Muscle of back (tissue), 11 donors: ENCODE measurements around the gene RPS25. TPM values are rescaled to one million over a fixed set of nuclear protein-coding genes. Genes with fewer than 3 reads are reported as not detected.
"Not testable (repeated sequence)": the region's sequence is repeated elsewhere in the genome, so short reads cannot be mapped to it uniquely, and the experiment has no call there.

ENCODE experiments used
- DNase-seq, 3 donors: peaks; one replicate each; pipeline versions ENCODE4 v3.0.0 to v3.0.0-alpha.2; 2013
- polyA plus RNA-seq, 10 donors: library from polyadenylated mRNA; unstranded; fragments of 120-200 nt; gene quantifications; one replicate each; pipeline ENCODE4 v1.2.1, GENCODE V29; 2013; ENCODE audit not compliant: insufficient read length in 10 of 10

RPS25 gene
- polyA plus RNA-seq, 10 donors = 1,511 to 2,041 (median 1,652) TPM

- no peak for DNase-seq
Measured at GRCh38 chr11:119024430-119025098, 6.4 kb upstream of the RPS25 start.

- no peak for DNase-seq
Measured at GRCh38 chr11:119023741-119024140, 5.6 kb upstream of the RPS25 start.

GRCh38 chr11:119021631-119022030, 3.5 kb upstream of the RPS25 start:
- no peak for DNase-seq

GRCh38 chr11:119019996-119020395, 1.9 kb upstream of the RPS25 start:
- DNase-seq = no peak

- DNase-seq = not testable (repeated sequence)
Measured at GRCh38 chr11:119017377-119017776, 766 bp downstream of the RPS25 start.

GRCh38 chr11:119016216-119017009, 1.7 kb downstream of the RPS25 start:
- no peak for DNase-seq

- no peak for DNase-seq
Measured at GRCh38 chr11:119015054-119015611, 3.0 kb downstream of the RPS25 start.

- no peak for DNase-seq
Measured at GRCh38 chr11:119014209-119014924, 3.8 kb downstream of the RPS25 start.

GRCh38 chr11:119012629-119013170, 5.4 kb downstream of the RPS25 start:
- no peak for DNase-seq

GRCh38 chr11:119011476-119012053, 6.6 kb downstream of the RPS25 start:
- no peak for DNase-seq

GRCh38 chr11:119006656-119007055, 11.5 kb downstream of the RPS25 start:
- DNase-seq = no peak

GRCh38 chr11:119000906-119001305, 17.2 kb downstream of the RPS25 start:
- peak in 1 of 3 donors; percentile 13 for DNase-seq

GRCh38 chr11:118998822-118999221, 19.3 kb downstream of the RPS25 start:
- peak in 1 of 3 donors; percentile 9 for DNase-seq

GRCh38 chr11:118998388-118998717, 19.8 kb downstream of the RPS25 start:
- DNase-seq = no peak

- DNase-seq = peak; percentile 89 to 97 (median 93)
Measured at GRCh38 chr11:118997627-118998387, 20.3 kb downstream of the RPS25 start, which contains the start of gene CENATAC. CENATAC (plus strand) TSS chr11:118998138; CDS start chr11:118998198, 60 bp downstream.

- DNase-seq = peak; percentile 7 to 58 (median 30)
Measured at GRCh38 chr11:118996926-118997626, 21.1 kb downstream of the RPS25 start.

GRCh38 chr11:118991486-118992038, 26.6 kb downstream of the RPS25 start:
- DNase-seq = not testable (repeated sequence)

GRCh38 chr11:118988280-118988679, 29.9 kb downstream of the RPS25 start:
- DNase-seq = no peak

GRCh38 chr11:118984825-118985224, 33.3 kb downstream of the RPS25 start:
- DNase-seq = peak in 1 of 3 donors; percentile 1

GRCh38 chr11:118984337-118984736, 33.8 kb downstream of the RPS25 start:
- DNase-seq = not testable (repeated sequence)
